ENCODE results near the gene GMDS. TPM values are rescaled to one million over a fixed set of nuclear protein-coding genes. Genes with fewer than 3 reads are reported as not detected.

GMDS gene
- total and polyA plus RNA-seq, 2 of the 13 experiments (the other 11 are each of a cell fraction or from before 2014, with no cell fraction given), result 64.4 to 112 TPM

DNA sequence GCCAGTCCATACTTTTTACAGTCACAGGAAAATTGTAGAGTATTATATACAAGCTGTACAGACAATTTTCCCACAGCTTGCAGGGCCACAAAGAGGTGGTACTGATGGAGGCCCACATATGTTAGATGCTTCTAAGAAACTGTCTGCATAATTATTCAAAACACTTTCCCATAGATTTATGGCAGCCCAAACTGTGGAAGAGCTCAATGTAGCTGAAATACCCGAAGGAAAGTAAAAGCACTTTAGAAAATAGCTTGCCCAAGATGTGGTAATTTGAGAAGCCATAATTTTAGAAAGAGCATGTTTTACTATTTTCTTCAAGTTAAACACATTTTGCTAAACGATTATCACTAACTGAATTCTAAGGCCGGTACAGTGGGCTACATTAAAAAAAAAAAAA lies 36.9 kb downstream of the GMDS start:
- no peak overlapping the region for H2AFZ ChIP-seq (ENCODE audit: low read length)
- intact Hi-C loops (cut with micrococcal nuclease; ENCODE audit: unreplicated experiment), result no loop called here
- in situ Hi-C loops (cut with HindIII; ENCODE audit: extremely low pct_ligation_motif_present, low pct_unique_long_range_greater_than_20kb), result loop anchor here (5.0 to 10.0 kb wide), 4 partner anchors 144 to 616 kb away; no protein-coding TSS in a partner anchor
- BruUV-seq (replicated peaks), result no TSS peak
- H3K4me2 ChIP-seq (ENCODE audit: low read depth, low read length), result no peak overlapping the region
- ChIA-PET POLR2A (interaction anchor here (2.4 to 2.8 kb wide), 2 partner anchors 17 to 39 kb away, joined by 14 read pairs; no protein-coding TSS in a partner anchor), CTCF (ENCODE audit: low intra/inter-chr PET ratio, low total read pairs) (interaction anchor here (1.4 to 3.6 kb wide), 2 partner anchors 145 to 147 kb away, joined by 3 to 39 read pairs; no protein-coding TSS in a partner anchor)
- no peaks in the 10 kb centered on the region for H3K27me3 ChIP-seq (ENCODE audit: control insufficient read depth in 1 of 2, insufficient read depth in 2 of 2, low read length in 2 of 2)
- no peak overlapping the region for H3K9ac ChIP-seq (ENCODE audit: insufficient read depth, low read depth, low read length)
- DNase-seq (ENCODE audit: low spot score), result no peak
- H3K36me3 ChIP-seq (replicated peaks in 1 of 2; ENCODE audit: control insufficient read depth in 1 of 2, insufficient read depth in 2 of 2, low read length in 2 of 2), result 0 out of 5 replicates have a peak, but pooled peaks cover 0 to 5% of the 10 kb centered on the region in 2 experiments
- H3K4me3 ChIP-seq (replicated peaks in 1 of 3; ENCODE audit: insufficient read depth in 1 of 3, low read depth in 2 of 3, low read length in 3 of 3), result no peak overlapping the region
- TF ChIP-seq ZNF839 (CRISPR knock-in tag; IDR thresholded peaks at IDR 0.05; ENCODE audit: borderline replicate concordance) (no peak), MED1 (CRISPR knock-in tag; IDR thresholded peaks at IDR 0.05) (no peak), SNAPC2 (CRISPR knock-in tag; IDR thresholded peaks at IDR 0.05) (no peak), SOX6 (IDR thresholded peaks at IDR 0.05) (no peak), SOX6 (CRISPR knock-in tag; IDR thresholded peaks at IDR 0.05) (no peak), SOX5 (CRISPR knock-in tag; IDR thresholded peaks at IDR 0.05; ENCODE audit: borderline replicate concordance) (no peak), PPARG (CRISPR knock-in tag; conservative IDR thresholded peaks at IDR 0.05) (no peak), KDM3A (CRISPR knock-in tag; IDR thresholded peaks at IDR 0.05; ENCODE audit: low read depth) (no peak), ZNF781 (CRISPR knock-in tag; IDR thresholded peaks at IDR 0.05; ENCODE audit: borderline replicate concordance, not compliant biosample characterization) (no peak), TBX2 (CRISPR knock-in tag; IDR thresholded peaks at IDR 0.05; ENCODE audit: borderline replicate concordance) (no peak), ZNF329 (CRISPR knock-in tag; IDR thresholded peaks at IDR 0.05; ENCODE audit: low read depth) (no peak), ZNF333 (CRISPR knock-in tag; IDR thresholded peaks at IDR 0.05; ENCODE audit: borderline replicate concordance) (no peak), PRPF4 (IDR thresholded peaks at IDR 0.05; ENCODE audit: low read depth, low read length, poor library complexity, severe bottlenecking) (no peak), FOSL1 (CRISPR knock-in tag; IDR thresholded peaks at IDR 0.05; ENCODE audit: borderline replicate concordance) (no peak), TGIF2 (CRISPR knock-in tag; IDR thresholded peaks at IDR 0.05) (no peak)
- H3K9me3 ChIP-seq (ENCODE audit: low read length), result no peaks in the 10 kb centered on the region
- H4K20me1 ChIP-seq (ENCODE audit: insufficient read depth, low read length), result peaks cover 17% of the 10 kb centered on the region
- peaks cover 36% of the 10 kb centered on the region; the same call in 1 of the 2 replicates for H3K4me1 ChIP-seq (ENCODE audit: insufficient read depth, low read length)
- 93% methylated on average over 3 of the region's 3 CpGs for WGBS (ENCODE audit: low lambda C conversion rate)
- peaks cover 97% of the 10 kb centered on the region for H3K79me2 ChIP-seq (ENCODE audit: insufficient read depth, low read length)
- no peak overlapping the region for H3K27ac ChIP-seq (ENCODE audit: extremely low read length, insufficient read depth, low read length)
- ATAC-seq, result no peak
- no peak for FAIRE-seq
